ENCODE data around the gene PPL. TPM values are rescaled to one million over a fixed set of nuclear protein-coding genes. Genes with fewer than 3 reads are reported as not detected.

Gene PPL
- total and polyA plus RNA-seq, 2 of the 13 experiments (the other 11 are each of a cell fraction or from before 2014, with no cell fraction given), result 5.7 to 6.6 TPM

DNA sequence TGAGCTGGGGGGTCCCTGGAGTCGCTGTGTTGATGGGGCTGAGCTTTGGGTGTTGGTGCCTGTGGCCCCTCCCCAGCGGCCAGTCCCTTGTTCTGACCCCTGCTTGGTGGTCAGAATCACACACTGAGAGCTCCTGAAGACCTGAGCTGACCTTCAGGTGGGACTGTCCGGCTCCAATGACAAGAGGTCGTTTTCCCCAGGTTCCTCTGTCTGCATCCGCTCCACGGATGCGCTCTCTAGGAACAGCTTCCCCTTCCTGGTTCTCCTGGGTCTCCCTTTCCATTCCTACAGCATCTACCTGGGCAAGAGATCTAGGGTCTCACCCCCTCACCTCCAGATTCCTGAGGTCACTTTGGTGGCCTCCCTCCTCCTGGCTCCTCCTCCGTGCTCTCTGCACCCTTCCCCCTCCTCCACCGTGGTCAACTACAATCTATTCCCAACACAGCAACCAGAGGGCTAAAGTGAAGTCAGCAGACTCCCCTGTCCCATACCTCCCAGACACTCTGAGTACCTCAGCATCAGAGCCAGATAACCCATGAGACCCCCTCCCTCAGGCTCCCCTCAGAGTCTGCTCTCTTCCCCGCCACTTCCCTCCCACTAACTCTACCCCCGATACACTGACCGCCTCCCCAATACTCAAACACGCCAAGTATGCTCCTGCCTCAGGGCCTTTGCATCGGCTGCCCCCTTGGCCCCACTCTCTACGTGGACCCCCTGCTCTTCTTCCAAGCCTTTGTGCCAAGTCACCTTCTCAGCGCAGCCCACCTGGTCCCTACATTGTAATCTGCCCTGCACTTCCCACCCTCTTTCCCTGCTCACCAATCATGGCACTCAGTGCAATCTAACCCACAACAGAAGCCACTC is 12.2 kb upstream of the PPL start (continued):
- TF ChIP-seq, protein P1, sequence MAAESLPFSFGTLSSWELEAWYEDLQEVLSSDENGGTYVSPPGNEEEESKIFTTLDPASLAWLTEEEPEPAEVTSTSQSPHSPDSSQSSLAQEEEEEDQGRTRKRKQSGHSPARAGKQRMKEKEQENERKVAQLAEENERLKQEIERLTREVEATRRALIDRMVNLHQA (CRISPR knock-in tag; IDR thresholded peaks at IDR 0.05), result no peak
- TF ChIP-seq, protein P2, sequence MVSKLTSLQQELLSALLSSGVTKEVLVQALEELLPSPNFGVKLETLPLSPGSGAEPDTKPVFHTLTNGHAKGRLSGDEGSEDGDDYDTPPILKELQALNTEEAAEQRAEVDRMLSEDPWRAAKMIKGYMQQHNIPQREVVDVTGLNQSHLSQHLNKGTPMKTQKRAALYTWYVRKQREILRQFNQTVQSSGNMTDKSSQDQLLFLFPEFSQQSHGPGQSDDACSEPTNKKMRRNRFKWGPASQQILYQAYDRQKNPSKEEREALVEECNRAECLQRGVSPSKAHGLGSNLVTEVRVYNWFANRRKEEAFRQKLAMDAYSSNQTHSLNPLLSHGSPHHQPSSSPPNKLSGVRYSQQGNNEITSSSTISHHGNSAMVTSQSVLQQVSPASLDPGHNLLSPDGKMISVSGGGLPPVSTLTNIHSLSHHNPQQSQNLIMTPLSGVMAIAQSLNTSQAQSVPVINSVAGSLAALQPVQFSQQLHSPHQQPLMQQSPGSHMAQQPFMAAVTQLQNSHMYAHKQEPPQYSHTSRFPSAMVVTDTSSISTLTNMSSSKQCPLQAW (CRISPR knock-in tag; IDR thresholded peaks at IDR 0.05), result no peak
- TF ChIP-seq ZNF264 (CRISPR knock-in tag; IDR thresholded peaks at IDR 0.05) (no peak), ZNF547 (CRISPR knock-in tag; IDR thresholded peaks at IDR 0.05) (peak; percentile 34; the same call in 1 of the 2 replicates), TBX2 (CRISPR knock-in tag; IDR thresholded peaks at IDR 0.05; ENCODE audit: borderline replicate concordance) (0 out of 2 replicates have a peak, but pooled peaks have one; percentile 17), TEAD2 (CRISPR knock-in tag; IDR thresholded peaks at IDR 0.05) (no peak), GATAD2A (CRISPR knock-in tag; IDR thresholded peaks at IDR 0.05) (no peak; the same call in 1 of the 2 replicates), MED1 (CRISPR knock-in tag; IDR thresholded peaks at IDR 0.05) (no peak), ELF1 (CRISPR knock-in tag; IDR thresholded peaks at IDR 0.05) (0 out of 2 replicates have a peak, but pooled peaks have one; percentile 23), HDAC6 (IDR thresholded peaks at IDR 0.05; ENCODE audit: low read depth, low read length) (no peak), ZNF713 (CRISPR knock-in tag; IDR thresholded peaks at IDR 0.05) (no peak), IRX3 (CRISPR knock-in tag; IDR thresholded peaks at IDR 0.05; ENCODE audit: borderline replicate concordance, low read depth) (no peak), HNRNPLL (IDR thresholded peaks at IDR 0.05; ENCODE audit: low read depth, low read length, poor library complexity, severe bottlenecking) (peak; percentile 2), ATRX (CRISPR knock-in tag; IDR thresholded peaks at IDR 0.05; ENCODE audit: borderline replicate concordance) (no peak), EP300 (IDR thresholded peaks at IDR 0.05; ENCODE audit: low read depth in 2 of 2, low read length in 2 of 2) (no peak), EP300 (CRISPR knock-in tag; IDR thresholded peaks at IDR 0.05; ENCODE audit: borderline replicate concordance) (no peak), NCOA1 (CRISPR knock-in tag; IDR thresholded peaks at IDR 0.05) (no peak)
- TF ChIP-seq, protein P3, sequence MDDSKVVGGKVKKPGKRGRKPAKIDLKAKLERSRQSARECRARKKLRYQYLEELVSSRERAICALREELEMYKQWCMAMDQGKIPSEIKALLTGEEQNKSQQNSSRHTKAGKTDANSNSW (CRISPR knock-in tag; IDR thresholded peaks at IDR 0.05; ENCODE audit: borderline replicate concordance), result no peak
- TF ChIP-seq, protein P4, sequence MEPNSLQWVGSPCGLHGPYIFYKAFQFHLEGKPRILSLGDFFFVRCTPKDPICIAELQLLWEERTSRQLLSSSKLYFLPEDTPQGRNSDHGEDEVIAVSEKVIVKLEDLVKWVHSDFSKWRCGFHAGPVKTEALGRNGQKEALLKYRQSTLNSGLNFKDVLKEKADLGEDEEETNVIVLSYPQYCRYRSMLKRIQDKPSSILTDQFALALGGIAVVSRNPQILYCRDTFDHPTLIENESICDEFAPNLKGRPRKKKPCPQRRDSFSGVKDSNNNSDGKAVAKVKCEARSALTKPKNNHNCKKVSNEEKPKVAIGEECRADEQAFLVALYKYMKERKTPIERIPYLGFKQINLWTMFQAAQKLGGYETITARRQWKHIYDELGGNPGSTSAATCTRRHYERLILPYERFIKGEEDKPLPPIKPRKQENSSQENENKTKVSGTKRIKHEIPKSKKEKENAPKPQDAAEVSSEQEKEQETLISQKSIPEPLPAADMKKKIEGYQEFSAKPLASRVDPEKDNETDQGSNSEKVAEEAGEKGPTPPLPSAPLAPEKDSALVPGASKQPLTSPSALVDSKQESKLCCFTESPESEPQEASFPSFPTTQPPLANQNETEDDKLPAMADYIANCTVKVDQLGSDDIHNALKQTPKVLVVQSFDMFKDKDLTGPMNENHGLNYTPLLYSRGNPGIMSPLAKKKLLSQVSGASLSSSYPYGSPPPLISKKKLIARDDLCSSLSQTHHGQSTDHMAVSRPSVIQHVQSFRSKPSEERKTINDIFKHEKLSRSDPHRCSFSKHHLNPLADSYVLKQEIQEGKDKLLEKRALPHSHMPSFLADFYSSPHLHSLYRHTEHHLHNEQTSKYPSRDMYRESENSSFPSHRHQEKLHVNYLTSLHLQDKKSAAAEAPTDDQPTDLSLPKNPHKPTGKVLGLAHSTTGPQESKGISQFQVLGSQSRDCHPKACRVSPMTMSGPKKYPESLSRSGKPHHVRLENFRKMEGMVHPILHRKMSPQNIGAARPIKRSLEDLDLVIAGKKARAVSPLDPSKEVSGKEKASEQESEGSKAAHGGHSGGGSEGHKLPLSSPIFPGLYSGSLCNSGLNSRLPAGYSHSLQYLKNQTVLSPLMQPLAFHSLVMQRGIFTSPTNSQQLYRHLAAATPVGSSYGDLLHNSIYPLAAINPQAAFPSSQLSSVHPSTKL (CRISPR knock-in tag; IDR thresholded peaks at IDR 0.05), result peak; percentile 15; the same call in 1 of the 2 replicates
- TF ChIP-seq, protein P5, sequence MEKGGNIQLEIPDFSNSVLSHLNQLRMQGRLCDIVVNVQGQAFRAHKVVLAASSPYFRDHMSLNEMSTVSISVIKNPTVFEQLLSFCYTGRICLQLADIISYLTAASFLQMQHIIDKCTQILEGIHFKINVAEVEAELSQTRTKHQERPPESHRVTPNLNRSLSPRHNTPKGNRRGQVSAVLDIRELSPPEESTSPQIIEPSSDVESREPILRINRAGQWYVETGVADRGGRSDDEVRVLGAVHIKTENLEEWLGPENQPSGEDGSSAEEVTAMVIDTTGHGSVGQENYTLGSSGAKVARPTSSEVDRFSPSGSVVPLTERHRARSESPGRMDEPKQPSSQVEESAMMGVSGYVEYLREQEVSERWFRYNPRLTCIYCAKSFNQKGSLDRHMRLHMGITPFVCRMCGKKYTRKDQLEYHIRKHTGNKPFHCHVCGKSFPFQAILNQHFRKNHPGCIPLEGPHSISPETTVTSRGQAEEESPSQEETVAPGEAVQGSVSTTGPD (CRISPR knock-in tag; IDR thresholded peaks at IDR 0.05), result no peak
- TF ChIP-seq, protein P6, sequence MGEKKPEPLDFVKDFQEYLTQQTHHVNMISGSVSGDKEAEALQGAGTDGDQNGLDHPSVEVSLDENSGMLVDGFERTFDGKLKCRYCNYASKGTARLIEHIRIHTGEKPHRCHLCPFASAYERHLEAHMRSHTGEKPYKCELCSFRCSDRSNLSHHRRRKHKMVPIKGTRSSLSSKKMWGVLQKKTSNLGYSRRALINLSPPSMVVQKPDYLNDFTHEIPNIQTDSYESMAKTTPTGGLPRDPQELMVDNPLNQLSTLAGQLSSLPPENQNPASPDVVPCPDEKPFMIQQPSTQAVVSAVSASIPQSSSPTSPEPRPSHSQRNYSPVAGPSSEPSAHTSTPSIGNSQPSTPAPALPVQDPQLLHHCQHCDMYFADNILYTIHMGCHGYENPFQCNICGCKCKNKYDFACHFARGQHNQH (CRISPR knock-in tag; IDR thresholded peaks at IDR 0.05), result 0 out of 2 replicates have a peak, but pooled peaks have one; percentile 42

Data from HepG2 (cell line).